Activated CD4-positive, CD25-positive, alpha-beta regulatory T cell treated with anti-CD3 and anti-CD28 coated beads, Interleukin-2, amount 50 U/mL, for 72 hours (primary cell): ENCODE results near the gene CDH5.

Experiments
- DNase-seq: peaks from one replicate; pipeline ENCODE4 v3.0.0; 2021

The CDH5 gene

DNA sequence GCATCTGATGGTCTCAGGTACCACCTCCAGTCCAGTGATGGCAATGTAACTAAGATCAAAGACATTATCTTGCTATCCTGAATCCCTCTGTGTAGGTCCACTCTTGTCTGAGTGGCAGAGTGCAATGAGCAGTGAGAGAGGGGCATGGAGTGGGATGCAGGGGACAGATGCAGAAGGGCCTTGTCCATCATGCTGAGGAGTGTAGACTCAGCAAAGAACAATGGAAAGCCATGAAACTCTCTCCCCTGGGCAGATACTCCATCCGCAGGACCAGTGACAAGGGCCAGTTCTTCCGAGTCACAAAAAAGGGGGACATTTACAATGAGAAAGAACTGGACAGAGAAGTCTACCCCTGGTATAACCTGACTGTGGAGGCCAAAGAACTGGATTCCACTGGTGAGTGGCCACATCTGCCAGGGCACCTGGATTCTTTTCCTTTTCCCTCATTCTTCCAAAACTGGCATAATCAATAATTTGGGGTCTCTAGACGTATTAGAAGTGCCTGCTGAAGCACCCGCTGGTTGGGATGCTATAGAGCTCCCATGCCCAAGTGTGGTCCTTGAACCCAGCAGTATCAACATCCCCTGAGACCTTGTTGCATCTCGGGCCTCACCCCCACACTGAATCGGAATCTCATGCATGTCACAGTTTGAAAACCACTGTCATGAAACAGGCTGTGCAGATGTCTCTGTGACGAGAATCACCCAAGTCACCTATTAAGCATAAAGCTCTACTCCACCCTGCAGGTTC lies 29.5 kb downstream of the CDH5 start:
- DNase-seq: no peak

DNA sequence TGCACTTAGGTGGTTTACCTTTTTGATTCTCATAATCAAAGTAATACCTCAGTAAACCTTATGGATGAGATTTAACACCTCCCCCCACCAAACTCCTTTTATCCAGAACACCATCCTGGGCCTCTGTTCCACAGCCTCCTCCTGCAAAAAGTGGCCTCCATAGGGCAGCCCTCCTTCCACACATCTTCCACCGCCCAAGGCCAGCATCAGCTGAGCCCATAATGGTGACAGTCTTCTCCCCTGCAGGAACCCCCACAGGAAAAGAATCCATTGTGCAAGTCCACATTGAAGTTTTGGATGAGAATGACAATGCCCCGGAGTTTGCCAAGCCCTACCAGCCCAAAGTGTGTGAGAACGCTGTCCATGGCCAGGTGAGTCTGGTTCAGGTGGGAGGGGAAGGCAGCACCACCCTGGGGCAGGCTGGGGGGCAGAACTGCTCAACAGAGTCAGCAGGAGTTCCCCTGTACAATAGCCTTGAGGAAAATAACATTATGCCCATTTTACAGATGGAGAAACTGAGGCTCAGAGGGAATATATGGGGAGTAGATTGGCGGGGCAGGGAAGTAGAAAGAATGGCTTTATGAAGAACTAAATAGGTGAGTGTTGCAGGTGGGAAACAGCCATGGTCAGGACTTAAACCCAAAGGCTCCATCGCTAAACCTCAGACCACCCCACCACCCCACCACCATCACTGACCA lies 31.4 kb downstream of the CDH5 start:
- DNase-seq: no peak

DNA sequence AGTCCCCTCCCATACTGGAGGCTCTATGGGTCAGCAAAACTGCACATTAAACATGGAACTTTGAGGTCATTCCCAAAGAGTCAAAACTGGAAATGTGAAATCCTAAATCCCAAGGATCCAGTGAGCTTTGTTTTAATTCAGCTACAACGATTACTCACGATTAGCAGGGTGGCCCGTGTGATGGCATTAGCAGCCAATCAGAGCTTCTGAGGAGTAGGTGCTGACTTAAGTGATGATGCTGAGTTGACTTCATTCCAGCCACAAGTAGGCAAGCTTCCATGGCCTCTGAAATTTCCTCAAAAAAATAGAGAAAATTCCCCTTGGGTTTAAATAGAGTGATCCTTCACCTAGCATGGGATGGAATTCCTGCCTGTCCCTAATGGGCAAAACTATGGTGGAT lies 32.5 kb downstream of the CDH5 start:
- DNase-seq: no peak

DNA sequence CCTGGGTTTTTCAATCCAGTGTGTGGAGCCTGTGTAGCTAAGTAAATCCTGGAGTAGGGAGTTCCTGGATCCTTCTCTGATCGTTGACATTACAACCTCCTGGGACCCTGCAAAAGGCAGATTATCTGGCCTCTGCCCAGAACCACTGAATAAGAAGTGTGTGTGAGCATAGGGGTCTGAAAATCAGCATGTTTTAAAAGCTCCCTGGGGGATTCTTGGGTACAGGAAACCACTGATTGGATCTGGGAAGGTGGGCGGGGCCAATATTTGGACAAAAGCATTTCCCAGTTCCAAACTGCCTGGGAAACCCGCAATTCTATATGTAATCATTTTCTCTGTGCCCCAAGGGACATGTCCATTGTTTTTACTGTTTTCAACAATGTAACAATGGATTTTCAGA lies 33.4 kb downstream of the CDH5 start:
- no peak for DNase-seq

DNA sequence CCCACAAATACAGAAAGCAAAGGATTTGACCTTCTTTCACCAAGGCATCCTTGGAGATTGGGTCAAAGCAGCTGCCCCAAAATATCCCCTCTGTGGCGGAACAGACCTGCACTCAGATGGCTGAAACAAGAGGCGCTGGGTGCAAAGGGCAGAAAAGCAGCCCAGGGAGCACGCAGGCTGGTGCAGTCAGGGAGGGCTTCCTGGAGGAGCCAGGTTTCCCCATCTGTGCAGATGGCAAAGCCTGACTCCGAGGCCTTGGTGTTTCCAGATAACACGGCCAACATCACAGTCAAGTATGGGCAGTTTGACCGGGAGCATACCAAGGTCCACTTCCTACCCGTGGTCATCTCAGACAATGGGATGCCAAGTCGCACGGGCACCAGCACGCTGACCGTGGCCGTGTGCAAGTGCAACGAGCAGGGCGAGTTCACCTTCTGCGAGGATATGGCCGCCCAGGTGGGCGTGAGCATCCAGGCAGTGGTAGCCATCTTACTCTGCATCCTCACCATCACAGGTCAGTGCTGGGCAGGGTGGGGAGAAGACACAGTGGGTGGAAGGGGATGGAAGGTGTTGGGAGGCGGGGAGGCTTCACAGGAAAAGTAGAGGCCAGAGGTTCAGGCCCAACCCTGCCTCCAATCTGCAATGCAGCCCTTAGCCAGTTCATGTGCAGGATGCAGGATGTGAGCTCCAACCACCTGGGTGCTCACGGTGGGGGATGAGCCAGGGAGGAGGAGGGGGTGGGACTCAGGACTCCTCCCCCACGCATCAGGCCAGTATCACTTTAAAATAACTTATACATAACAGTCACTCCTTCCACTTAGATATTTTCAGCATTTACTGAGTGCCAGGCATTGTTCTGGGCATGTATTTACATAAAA lies 34.3 kb downstream of the CDH5 start:
- no peak for DNase-seq

DNA sequence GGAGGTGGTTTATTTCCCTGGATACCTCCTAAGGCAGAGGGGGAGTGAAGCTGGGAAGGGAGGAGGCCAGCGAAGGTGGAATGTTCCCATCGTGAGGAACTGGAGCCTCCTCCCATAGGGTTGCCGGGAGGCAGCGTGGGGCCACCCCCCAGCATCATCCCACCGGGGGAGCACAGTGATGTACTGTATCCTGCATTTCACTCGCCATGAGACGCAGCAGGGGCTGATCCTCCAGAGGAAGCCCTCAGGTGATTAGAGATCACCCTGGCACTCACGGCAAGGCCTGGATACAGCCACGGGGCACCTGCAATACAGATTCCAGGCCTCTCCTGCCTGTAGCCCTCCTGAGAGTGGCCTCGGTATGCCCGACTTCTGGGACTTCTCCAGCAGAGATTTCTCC lies 35.1 kb downstream of the CDH5 start:
- no peak for DNase-seq

DNA sequence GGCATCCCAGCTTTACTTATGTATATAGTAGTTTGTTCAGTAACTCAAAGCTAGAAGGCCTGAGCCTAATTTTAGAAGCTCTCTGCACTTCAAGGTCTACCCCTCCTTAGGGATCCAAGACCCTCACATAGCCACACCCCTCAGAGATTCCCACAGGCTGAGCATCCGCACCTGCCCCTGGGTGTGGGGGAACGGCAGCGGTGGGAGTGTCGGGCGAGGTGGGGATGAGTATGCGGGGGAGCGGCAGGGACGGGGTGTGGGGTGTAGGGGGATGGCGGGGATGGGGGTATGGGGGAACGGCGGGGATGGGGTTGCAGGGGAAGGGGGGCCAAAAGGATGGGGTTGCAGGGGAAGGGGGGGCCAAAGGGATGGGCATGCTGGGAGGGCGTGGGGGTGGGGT lies 35.7 kb downstream of the CDH5 start:
- DNase-seq: no peak

DNA sequence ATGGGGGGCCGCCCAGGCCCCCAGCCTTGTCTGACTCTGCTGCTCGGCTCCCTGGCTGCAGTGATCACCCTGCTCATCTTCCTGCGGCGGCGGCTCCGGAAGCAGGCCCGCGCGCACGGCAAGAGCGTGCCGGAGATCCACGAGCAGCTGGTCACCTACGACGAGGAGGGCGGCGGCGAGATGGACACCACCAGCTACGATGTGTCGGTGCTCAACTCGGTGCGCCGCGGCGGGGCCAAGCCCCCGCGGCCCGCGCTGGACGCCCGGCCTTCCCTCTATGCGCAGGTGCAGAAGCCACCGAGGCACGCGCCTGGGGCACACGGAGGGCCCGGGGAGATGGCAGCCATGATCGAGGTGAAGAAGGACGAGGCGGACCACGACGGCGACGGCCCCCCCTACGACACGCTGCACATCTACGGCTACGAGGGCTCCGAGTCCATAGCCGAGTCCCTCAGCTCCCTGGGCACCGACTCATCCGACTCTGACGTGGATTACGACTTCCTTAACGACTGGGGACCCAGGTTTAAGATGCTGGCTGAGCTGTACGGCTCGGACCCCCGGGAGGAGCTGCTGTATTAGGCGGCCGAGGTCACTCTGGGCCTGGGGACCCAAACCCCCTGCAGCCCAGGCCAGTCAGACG lies 36.2 kb downstream of the CDH5 start:
- DNase-seq: no peak

DNA sequence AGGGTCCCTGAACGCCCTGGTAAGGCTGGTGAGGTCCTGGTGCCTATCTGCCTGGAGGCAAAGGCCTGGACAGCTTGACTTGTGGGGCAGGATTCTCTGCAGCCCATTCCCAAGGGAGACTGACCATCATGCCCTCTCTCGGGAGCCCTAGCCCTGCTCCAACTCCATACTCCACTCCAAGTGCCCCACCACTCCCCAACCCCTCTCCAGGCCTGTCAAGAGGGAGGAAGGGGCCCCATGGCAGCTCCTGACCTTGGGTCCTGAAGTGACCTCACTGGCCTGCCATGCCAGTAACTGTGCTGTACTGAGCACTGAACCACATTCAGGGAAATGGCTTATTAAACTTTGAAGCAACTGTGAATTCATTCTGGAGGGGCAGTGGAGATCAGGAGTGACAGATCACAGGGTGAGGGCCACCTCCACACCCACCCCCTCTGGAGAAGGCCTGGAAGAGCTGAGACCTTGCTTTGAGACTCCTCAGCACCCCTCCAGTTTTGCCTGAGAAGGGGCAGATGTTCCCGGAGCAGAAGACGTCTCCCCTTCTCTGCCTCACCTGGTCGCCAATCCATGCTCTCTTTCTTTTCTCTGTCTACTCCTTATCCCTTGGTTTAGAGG lies 37.1 kb downstream of the CDH5 start:
- no peak for DNase-seq

DNA sequence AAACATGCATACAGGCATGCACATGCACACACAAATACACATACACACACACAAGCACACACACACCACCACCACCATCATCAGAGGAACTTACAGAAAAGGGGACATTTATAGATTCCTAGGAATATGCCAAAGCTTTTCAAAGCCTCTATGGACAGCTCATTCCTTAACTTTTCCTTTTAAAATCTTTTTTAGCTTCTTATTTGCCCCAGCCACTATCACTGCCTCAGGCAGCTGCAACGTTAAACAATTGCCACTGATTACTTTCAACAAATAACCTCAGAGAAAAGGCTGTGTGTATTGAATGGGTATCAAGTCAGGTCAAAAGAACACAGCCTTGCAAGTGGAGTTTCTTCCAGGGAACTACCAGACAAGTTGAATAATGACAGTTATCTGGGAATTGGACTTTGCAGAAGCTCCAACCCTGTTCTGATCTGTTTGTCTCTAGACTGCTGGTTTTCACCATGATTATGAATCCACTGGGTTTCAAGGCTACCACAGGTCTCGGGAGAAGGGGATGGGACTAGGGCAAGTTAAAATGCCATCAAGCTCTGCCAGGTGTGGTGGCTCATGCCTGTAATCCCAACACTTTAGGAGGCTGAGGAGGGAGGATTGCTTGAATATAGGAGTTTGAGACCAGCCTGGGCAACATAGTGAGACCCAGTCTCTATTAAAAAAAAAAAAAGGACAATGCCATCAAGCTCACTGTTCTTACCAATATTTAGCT lies 38.7 kb downstream of the CDH5 start:
- DNase-seq: no peak

DNA sequence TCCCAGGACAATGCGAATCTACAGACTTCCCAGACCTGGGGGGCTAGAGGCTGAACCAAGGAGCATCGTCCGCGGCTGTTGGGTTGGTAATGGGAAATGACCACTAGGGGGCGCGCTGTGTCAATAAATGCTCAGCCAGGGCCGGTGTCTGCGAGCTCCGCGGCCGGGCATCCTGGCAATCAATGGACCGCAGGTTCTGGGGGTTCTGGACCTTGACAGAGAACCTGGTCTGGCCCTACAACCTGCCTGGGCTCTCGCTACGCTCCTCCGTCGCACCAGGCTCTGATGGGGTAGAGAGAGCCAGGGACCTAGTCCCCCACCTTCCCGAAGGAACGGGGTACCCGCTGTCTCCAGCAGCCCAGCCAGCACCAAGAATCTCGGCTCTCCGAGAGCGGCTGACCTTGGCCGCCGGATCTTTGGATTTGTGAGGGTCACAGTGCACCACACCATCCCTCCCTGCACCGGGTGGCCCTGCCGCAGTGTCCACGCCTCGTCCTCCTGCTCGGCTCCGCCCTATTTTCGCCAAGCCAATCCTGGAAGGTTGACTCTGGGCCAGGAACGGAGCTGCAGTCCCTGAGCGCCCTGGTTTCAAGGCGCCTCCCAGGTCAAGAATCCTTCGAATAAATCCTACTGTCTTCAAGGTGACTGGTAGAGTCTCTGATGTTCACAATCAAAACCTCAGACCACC lies 40.2 kb downstream of the CDH5 start:
- peak; percentile 92 for DNase-seq

DNA sequence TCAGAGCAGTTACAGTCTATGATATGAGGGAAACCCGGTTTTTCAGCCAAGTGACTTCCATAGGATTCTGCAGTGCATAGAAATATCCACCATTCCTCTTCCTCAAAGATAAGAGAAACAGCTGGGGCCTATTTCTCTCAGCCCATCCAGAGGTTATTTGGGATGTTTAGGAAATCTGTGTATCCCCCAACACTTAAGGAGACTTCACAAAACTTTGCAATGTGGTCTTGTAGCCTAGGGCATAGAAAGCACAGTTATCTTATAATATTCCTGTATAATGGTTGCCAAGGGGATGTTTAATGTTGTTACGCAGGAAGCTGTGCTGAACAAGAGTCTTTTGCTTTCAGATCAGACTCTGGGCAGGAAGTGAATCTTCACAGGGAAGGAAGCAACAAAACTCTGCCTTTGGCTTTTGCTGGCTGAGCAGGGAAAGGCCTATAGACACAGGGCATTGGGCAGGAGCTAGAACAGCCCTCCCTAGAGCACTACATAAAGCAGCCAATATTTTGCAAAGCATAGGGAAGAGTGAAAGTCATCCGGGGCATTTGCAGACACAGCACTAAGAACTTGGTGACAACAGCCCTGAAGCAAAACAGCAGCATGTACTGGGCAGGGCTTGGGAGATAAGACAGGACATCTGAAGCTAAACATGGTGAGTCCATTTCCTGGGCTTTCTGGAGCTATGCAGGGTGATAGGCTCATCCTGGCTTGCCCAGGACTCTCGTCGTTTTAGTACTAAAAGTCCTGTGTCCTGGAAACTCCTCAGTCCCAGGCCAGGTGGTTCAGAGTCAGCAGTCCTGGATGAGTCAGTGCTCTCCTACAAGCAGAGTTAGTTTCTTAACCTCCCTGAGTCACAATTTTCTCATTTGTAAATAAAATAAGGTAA lies 41.9 kb downstream of the CDH5 start:
- DNase-seq: no peak

DNA sequence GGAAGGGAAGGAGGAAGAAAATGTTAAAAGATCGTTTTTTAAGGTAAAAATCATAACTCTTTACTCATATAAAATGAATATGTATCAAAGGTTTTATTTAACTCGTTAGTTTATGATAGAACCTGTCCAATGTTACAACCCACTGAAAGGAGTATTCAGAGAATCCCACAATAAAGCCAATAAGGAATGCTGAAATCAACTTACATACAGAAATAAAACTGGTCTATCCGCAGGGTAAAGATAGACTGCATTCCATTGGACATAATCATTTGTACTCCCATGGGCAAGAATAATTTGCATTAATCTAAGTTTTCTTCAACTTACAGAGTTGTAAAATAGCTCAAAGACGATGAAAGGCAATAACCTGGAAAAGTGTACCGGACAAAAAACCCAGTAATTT lies 42.7 kb downstream of the CDH5 start:
- DNase-seq: no peak

DNA sequence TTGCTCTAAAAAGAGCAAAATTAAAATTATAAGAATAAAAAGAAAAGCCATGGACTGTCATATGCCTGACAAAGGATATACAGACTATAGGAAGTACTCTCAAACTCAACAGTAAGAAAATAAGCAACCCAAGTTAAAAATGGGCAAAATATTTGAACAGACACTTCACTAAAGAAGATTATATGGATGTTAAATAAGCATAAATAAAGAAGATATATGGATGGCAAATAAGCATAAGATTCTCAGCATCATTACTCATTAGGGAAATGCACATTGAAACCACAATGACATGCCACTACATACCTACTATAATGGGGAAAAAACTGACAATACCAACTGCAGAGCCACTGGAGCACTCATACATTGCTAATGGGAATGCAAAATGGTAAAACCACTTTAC lies 45.7 kb downstream of the CDH5 start:
- DNase-seq: no peak

DNA sequence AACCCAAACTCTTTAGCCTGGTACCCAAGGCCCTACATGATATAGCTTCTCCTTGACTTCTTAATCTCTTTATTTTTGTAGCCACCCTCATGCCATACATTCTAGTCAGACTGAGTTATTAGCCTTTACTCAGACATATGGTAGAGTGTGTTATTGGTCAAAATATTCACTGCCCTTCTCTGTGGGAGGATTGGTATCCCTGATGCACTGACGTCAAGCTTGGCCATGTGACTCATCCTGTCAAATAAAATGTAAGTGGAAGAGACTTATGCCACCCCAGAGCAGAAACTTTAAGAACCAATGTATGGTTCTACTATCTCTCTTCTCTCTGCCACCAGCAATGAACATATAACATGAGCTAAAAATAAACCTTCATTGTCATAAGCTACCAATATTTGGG lies 48.4 kb downstream of the CDH5 start:
- no peak for DNase-seq

DNA sequence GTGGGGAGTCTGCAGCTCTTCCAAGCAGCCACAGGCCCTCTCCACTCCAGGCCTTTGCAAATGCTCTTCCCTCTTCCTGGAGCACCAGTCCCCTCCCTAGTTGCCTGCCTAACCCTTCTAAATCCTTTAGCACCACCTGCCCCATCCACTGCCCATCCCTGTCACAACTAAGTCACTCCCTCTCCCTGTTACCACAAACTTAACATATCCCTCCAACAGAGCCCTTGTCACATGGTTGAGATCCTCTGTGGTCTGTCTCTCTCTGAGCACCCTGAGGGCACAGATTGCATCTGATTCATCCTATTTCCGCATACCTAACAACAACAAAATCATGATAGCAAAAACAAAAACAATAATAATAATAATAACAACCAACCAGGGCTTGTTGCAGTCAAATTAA lies 49.6 kb downstream of the CDH5 start:
- no peak for DNase-seq

DNA sequence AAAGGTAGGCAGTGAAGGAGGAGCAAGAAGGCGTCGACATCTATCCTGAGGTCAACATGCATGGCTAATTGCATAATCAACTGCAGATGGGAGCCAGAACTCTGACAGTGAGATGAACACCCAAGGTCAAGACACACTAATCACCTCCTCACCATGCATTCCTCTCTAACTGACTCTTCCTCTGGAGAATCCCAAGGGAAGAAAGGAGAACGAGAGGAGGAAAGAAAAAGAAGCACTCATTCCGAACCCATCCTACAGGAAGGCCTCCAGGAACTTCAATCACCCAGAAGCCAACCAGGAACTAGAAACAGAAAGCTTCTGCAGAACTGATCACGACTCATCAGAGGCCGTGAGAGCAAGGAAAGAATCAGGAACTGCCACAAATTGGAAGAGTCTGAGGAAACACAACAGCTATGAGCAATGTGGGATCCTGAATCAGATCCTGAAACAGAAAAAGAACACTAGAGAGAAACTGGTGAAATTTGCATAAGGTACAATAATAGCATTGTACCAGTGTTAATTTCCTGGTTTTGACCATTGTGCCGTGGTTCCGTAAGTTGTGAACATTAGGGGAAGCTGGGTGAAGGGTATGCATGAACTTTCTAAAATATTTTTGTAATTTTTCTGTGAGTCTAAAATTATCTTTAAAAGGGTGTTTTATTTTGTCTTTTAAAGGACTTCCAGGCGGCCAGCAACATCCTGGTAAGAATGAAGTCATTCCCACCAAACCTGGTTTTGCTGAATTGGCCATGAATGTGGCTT lies 50.6 kb downstream of the CDH5 start:
- DNase-seq: no peak

DNA sequence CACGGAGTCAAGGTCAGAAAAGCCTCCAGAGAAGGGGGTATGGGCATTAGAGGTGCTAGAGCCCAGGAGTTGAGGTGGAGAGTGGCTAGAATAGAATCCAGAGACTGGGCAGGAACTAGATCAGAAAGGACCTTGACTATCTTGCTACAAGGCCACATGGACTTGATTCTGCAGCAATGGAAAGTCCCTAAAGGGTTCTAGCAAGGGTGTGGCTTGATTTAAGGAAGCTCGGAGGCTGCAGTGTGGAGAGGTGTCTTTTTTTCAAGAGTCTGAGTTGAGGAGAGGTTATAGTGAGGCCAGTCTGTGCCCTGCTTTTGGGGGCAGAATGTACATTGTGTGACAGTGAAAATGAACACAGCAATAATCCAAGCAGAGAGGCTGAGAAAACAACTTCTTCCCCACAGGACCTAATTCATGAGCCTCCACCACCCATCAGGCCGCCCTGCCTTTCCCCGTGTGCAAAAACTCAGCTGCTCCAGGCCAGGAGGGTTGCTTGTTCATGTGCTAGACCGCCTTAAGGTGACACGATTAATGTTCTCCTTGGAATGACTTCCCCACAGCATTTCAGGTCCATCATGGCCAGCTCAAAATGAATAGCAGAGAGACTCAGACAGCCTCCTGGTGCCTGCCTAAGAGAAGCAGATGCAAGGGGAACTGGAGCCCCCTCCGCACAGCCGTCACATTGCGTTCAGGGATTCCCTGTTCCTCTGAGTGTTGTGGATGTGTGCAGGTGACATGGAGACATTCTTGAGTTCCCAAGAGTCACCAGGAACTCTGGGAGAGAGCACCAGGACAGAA lies 51.9 kb downstream of the CDH5 start:
- DNase-seq: no peak

DNA sequence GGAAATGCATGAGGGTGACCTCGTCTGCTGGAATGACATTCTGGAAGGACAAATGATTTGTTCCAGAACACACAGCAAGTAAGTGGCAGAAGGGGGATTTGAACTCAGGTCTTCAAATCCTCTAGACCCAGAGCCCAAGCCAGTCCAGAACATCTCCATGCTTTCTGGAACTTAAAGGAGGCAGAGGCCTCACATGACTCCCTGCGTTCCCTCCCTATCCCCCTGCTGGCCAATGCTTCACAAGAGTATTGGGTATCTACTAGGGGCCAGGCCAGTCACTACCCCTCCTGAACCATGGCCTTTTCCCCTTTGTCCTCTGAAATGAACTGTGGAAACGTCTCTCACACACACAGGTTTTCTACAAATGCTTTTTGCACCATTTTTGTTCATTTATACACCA lies 53.0 kb downstream of the CDH5 start:
- DNase-seq: no peak
